Naive thymus-derived CD4-positive, alpha-beta T cell (primary cell): ENCODE results near the gene SAPCD1. TPM values are rescaled to one million over a fixed set of nuclear protein-coding genes. Genes with fewer than 3 reads are reported as not detected.
A peak's percentile ranks its signal among the peaks of the same experiment; 100 is the strongest.

ENCODE experiments used
- ATAC-seq: fragments of 150-1000 bp; cut with Tn5 transposase; 2 replicates; pipeline ENCODE4 v1.10.0; 2021; ENCODE audit warnings: mild to moderate bottlenecking, moderate library complexity
- CTCF ChIA-PET: fragments of 350-600 bp; sonication (Branson Sonifier 250); formaldehyde crosslinking; loops from one replicate; lab custom pipeline; 2021; ENCODE audit warnings: antibody characterized with exemption; lab: Charles Lee
- POLR2A ChIA-PET: fragments of 350-600 bp; sonication (Branson Sonifier 250); formaldehyde crosslinking; loops from one replicate; lab custom pipeline; 2021; ENCODE audit warnings: antibody characterized with exemption, inconsistent platforms; lab: Charles Lee
- DNase-seq, 9 donors: peaks; one replicate each; pipeline versions ENCODE4 v3.0.0 to v3.0.0-alpha.2; 2020 to 2022; ENCODE audit warnings: mixed read lengths in 1 of 9
- H3K27ac ChIP-seq: one replicate; pipeline ENCODE4 v1.7.0; 2013; ENCODE audit warnings: mild to moderate bottlenecking, low read depth, low read length, moderate library complexity
- H3K27me3 ChIP-seq, 2 donors: one replicate each; pipeline ENCODE4 v1.7.0; 2013; ENCODE audit warnings: low read length in 2 of 2, mild to moderate bottlenecking in 2 of 2, moderate library complexity in 2 of 2; ENCODE audit not compliant: control insufficient read depth in 2 of 2, insufficient read depth in 2 of 2
- H3K36me3 ChIP-seq, 3 experiments: 1 replicate in 2 of 3; 2 replicates in 1 of 3; pipeline ENCODE4 v1.7.0; 2013; ENCODE audit warnings: low read length in 3 of 3, mild to moderate bottlenecking in 3 of 3, moderate library complexity in 1 of 3; ENCODE audit not compliant: insufficient read depth in 3 of 3, control insufficient read depth in 2 of 3
- H3K4me1 ChIP-seq, 2 donors: one replicate each; pipeline ENCODE4 v1.7.0; 2013; ENCODE audit warnings: low read length in 2 of 2, mild to moderate bottlenecking in 2 of 2, moderate library complexity in 1 of 2; ENCODE audit not compliant: control insufficient read depth in 2 of 2, insufficient read depth in 2 of 2
- H3K4me3 ChIP-seq: 2 replicates; pipeline ENCODE4 v1.7.0; 2013; ENCODE audit warnings: mild to moderate bottlenecking, low read length
- H3K9me3 ChIP-seq, 3 experiments: 1 replicate in 2 of 3; 2 replicates in 1 of 3; pipeline ENCODE4 v1.7.0; 2013; ENCODE audit warnings: low read length in 3 of 3; ENCODE audit not compliant: control insufficient read depth in 2 of 3
- H3K27ac Mint-ChIP-seq, 9 donors: one replicate each; pipeline ENCODE4 v1.8.0; 2020 to 2022; ENCODE audit warnings: mixed read lengths in 9 of 9, mild to moderate bottlenecking in 8 of 9, moderate library complexity in 5 of 9, inconsistent platforms in 2 of 9
- H3K27me3 Mint-ChIP-seq, 5 donors: one replicate each; pipeline ENCODE4 v1.8.0; 2021 to 2022; ENCODE audit warnings: mixed read lengths in 5 of 5, mild to moderate bottlenecking in 1 of 5
- H3K36me3 Mint-ChIP-seq, 5 donors: one replicate each; pipeline ENCODE4 v1.8.0; 2020 to 2022; ENCODE audit warnings: mixed read lengths in 5 of 5, mild to moderate bottlenecking in 3 of 5, inconsistent platforms in 1 of 5
- H3K4me1 Mint-ChIP-seq, 7 donors: one replicate each; pipeline ENCODE4 v1.8.0; 2020 to 2022; ENCODE audit warnings: mixed read lengths in 7 of 7, mild to moderate bottlenecking in 3 of 7, inconsistent platforms in 1 of 7
- H3K4me3 Mint-ChIP-seq, 10 donors: one replicate each; pipeline ENCODE4 v1.8.0; 2020 to 2022; ENCODE audit warnings: mild to moderate bottlenecking in 10 of 10, mixed read lengths in 10 of 10, moderate library complexity in 6 of 10, inconsistent platforms in 2 of 10
- H3K9me3 Mint-ChIP-seq, 11 donors: one replicate each; pipeline ENCODE4 v1.8.0; 2020 to 2022; ENCODE audit warnings: mixed read lengths in 11 of 11, mild to moderate bottlenecking in 4 of 11, inconsistent platforms in 1 of 11, moderate library complexity in 1 of 11
- intact Hi-C, 2 donors: fragments of 100-400 bp; cut with micrococcal nuclease; formaldehyde crosslinking; loops; one replicate each; pipeline ENCODE4 v1.15.1; 2023
- polyA plus RNA-seq, 2 donors: library from polyadenylated mRNA; unstranded; fragments of 300-500 nt; fragmentation: Illumina TruSeq; gene quantifications; one replicate each; pipeline ENCODE4 v1.2.3, GENCODE V29; 2021
- total RNA-seq, 6 experiments: library from RNA in 5 of 6; stranded (reverse) in 5 of 6; gene quantifications; 1 replicate in 5 of 6; 2 replicates in 1 of 6; pipeline ENCODE4 v1.2.3 and lab custom pipeline; 2021 to 2026

SAPCD1 gene
- total RNA-seq (10 to 100 TPM in 1 of 5 experiments, 1 to 10 TPM in 4; 2.3 to 11.1 (median 3.3) TPM), polyA plus RNA-seq (not detected), total RNA-seq (lab: John Stamatoyannopoulos, UW) (not detected)

DNA sequence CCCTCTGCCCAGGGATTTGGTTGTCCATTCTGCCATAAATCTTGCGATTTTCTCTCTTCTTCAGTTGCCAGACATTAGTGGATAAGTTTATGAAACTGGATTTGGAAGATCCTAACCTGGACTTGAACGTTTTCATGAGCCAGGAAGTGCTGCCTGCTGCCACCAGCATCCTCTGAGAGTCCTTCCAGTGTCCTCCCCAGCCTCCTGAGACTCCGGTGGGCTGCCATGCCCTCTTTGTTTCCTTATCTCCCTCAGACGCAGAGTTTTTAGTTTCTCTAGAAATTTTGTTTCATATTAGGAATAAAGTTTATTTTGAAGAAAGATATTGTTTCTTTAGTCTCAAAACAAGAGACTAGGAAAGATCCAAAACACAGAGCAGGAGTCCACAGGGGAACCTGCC, at the start of gene SAPCD1:
SAPCD1 (plus strand) TSS at position 301 of the 400 bp plus-strand sequence. CDS start 399 bp downstream, outside the sequence.
- POLR2A ChIA-PET, result no interaction called here
- CTCF ChIA-PET, result no interaction called here
- Mint-ChIP-seq H3K27me3 (no peaks in the 10 kb centered on the region), H3K36me3 (peaks cover 0 to 19% (median 11%) of the 10 kb centered on the region in 5 donors), H3K4me1 (peaks cover 0 to 16% (median 5%) of the 10 kb centered on the region in 7 donors), H3K4me3 (no peak within 1 kb of the TSS), H3K9me3 (no peaks in the 10 kb centered on the region), H3K27ac (peak within 1 kb of the TSS in 4 of 9 donors; percentile 11 to 68 (median 30))
- Histone ChIP-seq H3K27ac (no peak within 1 kb of the TSS), H3K4me3 (no peak within 1 kb of the TSS), H3K27me3 (no peaks in the 10 kb centered on the region), H3K36me3 (no peaks in the 10 kb centered on the region), H3K4me1 (no peaks in the 10 kb centered on the region), H3K9me3 (no peaks in the 10 kb centered on the region)
- DNase-seq (no peak), ATAC-seq (no peak)
- intact Hi-C loops, result no loop called here

DNA sequence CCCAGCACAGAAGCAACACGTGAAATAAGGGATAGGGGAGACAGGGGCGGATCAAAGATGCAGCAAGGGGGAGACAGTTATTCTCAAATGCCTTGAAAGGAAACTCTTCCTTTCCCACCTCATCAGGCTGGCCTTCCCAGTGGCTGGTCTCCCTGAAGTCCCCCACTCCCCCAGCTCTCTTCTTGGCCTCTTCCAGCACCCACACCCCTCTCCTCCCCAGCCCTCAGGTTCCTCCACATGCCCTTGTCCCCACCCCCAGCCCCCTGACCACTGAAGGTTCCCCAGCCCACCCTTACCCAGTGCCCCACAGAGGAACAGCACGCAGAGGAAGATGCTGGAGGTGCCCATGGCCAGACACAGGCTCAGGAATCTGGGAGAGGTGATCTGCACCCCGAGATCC, 49.0 kb upstream of the SAPCD1 start:
- no peaks in the 10 kb centered on the region for H3K27me3 ChIP-seq
- no peak overlapping the region for H3K4me3 Mint-ChIP-seq
- H3K4me1 Mint-ChIP-seq, result peaks cover 4 to 34% (median 21%) of the 10 kb centered on the region in 7 donors
- peaks cover 7% of the 10 kb centered on the region in 2 donors for H3K4me1 ChIP-seq
- DNase-seq, result no peak
- H3K27ac ChIP-seq, result no peak overlapping the region
- no peaks in the 10 kb centered on the region for H3K36me3 ChIP-seq
- no peak for ATAC-seq
- H3K9me3 Mint-ChIP-seq, result peaks cover 0 to 3% (median 0%) of the 10 kb centered on the region in 11 donors
- peak overlapping the region in 2 of 9 donors; percentile 2 to 10 for H3K27ac Mint-ChIP-seq
- H3K4me3 ChIP-seq, result no peak overlapping the region
- no peaks in the 10 kb centered on the region for H3K36me3 Mint-ChIP-seq
- intact Hi-C loops, result no loop called here
- POLR2A ChIA-PET, result interaction anchor here (1.5 to 1.8 kb wide), 2 partner anchors 10 kb away, joined by 4 to 6 read pairs; partner anchors contain the start of genes ABHD16A and MPIG6B
- H3K9me3 ChIP-seq, result no peaks in the 10 kb centered on the region
- peaks cover 0 to 17% (median 0%) of the 10 kb centered on the region in 5 donors for H3K27me3 Mint-ChIP-seq
- CTCF ChIA-PET, result interaction anchor here (0.7 kb wide), 1 partner anchor 75 kb away, joined by 3 read pairs; no protein-coding TSS in a partner anchor

DNA sequence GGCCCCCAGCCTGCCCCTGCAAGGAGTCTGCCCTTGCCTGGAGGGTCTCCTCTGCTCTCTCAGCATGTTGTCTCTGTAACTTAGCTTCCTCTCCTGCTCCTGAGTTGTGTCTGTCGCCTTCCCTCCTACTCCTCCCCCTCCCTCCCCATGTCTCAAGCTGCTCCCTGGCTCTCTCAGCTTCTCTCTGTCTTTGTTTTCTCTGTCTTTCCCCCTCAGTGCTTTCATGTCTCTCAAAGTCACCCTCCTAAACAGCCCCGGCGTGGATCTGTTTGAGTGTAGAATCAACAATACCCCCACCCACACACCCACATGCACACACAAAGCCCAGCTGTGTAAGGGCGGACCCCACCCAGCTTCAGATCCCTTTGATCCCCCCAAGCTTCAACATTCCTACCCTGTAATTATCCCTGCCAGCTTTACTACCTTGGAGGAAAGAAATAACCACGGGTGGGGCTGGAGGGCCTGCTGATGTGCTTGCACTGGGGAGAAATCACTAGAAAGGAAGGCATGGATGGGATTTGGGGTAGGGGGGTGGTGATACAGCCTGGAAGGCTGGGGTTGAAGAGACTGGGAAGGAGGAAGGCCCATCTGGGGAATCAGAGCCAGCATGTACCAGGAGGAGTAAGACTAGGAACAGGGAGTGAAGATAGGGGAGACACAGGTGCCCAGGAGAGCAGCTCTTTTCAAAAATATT, 48.3 kb upstream of the SAPCD1 start:
- peak overlapping the region in 6 of 9 donors; percentile 48 to 90 (median 71) for H3K27ac Mint-ChIP-seq
- Histone ChIP-seq H3K27me3 (no peaks in the 10 kb centered on the region), H3K9me3 (no peaks in the 10 kb centered on the region), H3K4me3 (no peak overlapping the region), H3K27ac (no peak overlapping the region), H3K4me1 (peaks cover 7% of the 10 kb centered on the region in 2 donors), H3K36me3 (no peaks in the 10 kb centered on the region)
- no peak for ATAC-seq
- peaks cover 4 to 34% (median 21%) of the 10 kb centered on the region in 7 donors for H3K4me1 Mint-ChIP-seq
- H3K9me3 Mint-ChIP-seq, result peaks cover 0 to 3% (median 0%) of the 10 kb centered on the region in 11 donors
- DNase-seq, result no peak
- POLR2A ChIA-PET, result interaction anchor here (0.9 to 1.8 kb wide), 5 partner anchors 8 to 24 kb away, joined by 3 to 6 read pairs (median 4); partner anchors contain the start of genes ABHD16A and MPIG6B
- H3K4me3 Mint-ChIP-seq, result no peak overlapping the region
- CTCF ChIA-PET, result interaction anchor here (0.7 to 1.0 kb wide), 3 partner anchors 8 to 76 kb away, joined by 3 to 4 read pairs (median 3); partner anchors contain the start of gene LY6G6F
- intact Hi-C loops, result no loop called here
- no peaks in the 10 kb centered on the region for H3K36me3 Mint-ChIP-seq
- H3K27me3 Mint-ChIP-seq, result peaks cover 0 to 17% (median 0%) of the 10 kb centered on the region in 5 donors

DNA sequence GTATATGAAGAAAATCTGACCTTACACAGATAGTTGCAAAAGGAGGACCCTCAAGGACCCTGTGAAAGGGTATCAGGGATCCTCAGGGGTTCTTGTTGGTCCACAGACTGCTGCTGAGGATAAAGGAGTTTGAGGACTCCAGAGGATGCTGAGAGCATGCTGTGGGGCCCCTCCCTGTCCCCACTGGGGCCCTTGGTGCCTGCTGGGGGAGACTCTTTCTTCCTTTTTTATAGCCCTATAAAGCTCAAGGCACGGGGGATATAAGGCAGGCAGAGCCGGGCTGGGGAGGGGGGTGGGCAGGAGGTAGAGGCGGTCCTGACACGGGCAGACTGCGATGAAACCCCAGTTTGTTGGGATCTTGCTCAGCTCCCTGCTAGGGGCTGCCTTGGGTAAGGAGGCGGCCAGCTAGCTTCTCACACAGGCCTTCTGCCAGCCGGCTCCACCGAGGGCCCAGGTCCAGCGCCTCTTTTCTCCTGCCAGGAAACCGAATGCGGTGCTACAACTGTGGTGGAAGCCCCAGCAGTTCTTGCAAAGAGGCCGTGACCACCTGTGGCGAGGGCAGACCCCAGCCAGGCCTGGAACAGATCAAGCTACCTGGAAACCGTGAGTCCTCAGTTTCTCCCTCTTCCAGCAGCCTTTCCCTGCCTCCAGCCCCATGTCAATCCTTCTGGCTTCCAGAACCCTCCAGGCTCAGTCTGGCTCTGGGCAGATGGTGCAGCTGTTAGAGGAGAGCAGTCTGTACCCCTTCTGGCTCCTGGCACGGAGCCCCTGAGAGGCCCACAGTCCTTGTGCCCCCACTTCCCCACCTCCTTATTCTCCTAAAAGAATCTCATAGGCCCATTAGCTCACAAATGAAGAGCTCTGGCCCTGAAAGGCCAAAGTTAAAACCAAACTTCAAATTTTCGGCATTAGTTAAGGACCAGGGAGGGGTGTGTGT, 47.2 kb upstream of the SAPCD1 start, which contains the start of gene LY6G6D:
LY6G6D (plus strand) TSS at position 327 of the 937 bp plus-strand sequence; CDS start at position 335, 8 bp downstream.
- ATAC-seq (no peak), DNase-seq (no peak)
- intact Hi-C loops, result no loop called here
- peaks cover 4 to 34% (median 21%) of the 10 kb centered on the region in 7 donors for H3K4me1 Mint-ChIP-seq
- Histone ChIP-seq H3K27me3 (no peaks in the 10 kb centered on the region), H3K27ac (no peak within 1 kb of the TSS), H3K36me3 (no peaks in the 10 kb centered on the region), H3K4me3 (no peak within 1 kb of the TSS), H3K4me1 (peaks cover 7% of the 10 kb centered on the region in 2 donors), H3K9me3 (no peaks in the 10 kb centered on the region)
- ChIA-PET POLR2A (interaction anchor here (0.6 to 1.8 kb wide), 7 partner anchors 8 to 558 kb away, joined by 3 to 6 read pairs (median 4); partner anchors contain the start of genes ABHD16A and MPIG6B), CTCF (interaction anchor here (0.6 to 1.0 kb wide), 3 partner anchors 9 to 24 kb away, joined by 3 to 4 read pairs (median 4); partner anchors contain the start of gene LY6G6F)
- peaks cover 0 to 21% (median 0%) of the 10 kb centered on the region in 5 donors for H3K27me3 Mint-ChIP-seq
- H3K36me3 Mint-ChIP-seq, result no peaks in the 10 kb centered on the region
- H3K27ac Mint-ChIP-seq, result peak within 1 kb of the TSS in 6 of 9 donors; percentile 48 to 90 (median 71)
- H3K9me3 Mint-ChIP-seq, result peaks cover 0 to 3% (median 0%) of the 10 kb centered on the region in 11 donors
- no peak within 1 kb of the TSS for H3K4me3 Mint-ChIP-seq

DNA sequence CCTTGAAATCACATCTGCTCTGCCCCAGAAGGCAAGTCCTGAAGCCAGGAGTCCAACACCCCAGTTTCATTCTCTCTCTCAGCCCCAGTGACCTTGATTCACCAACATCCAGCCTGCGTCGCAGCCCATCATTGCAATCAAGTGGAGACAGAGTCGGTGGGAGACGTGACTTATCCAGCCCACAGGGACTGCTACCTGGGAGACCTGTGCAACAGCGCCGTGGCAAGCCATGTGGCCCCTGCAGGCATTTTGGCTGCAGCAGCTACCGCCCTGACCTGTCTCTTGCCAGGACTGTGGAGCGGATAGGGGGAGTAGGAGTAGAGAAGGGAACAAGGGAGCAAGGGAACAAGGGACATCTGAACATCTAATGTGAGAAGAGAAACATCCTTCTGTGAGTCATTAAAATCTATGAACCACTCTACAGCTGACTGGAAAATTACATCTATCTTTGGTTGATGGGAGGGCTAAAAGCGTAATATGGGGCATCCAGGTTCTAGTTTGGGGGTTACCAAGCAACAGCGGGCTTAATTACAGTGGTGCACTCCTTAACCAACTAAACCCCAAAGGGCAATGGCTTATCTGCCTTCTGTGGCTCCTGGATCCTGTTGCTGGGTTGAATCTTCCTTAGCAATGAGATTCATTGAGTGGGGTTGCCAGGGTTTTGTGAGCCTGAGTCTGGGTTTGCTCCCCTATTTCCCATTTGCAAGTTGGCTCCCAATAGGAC, 44.8 kb upstream of the SAPCD1 start:
- Mint-ChIP-seq H3K27ac (peak overlapping the region in 2 of 9 donors; percentile 33 to 84), H3K36me3 (no peaks in the 10 kb centered on the region), H3K27me3 (peaks cover 0 to 15% (median 0%) of the 10 kb centered on the region in 5 donors), H3K4me1 (peaks cover 0 to 14% (median under 1%) of the 10 kb centered on the region in 7 donors), H3K9me3 (no peaks in the 10 kb centered on the region), H3K4me3 (no peak overlapping the region)
- no peak overlapping the region for H3K27ac ChIP-seq
- intact Hi-C loops, result no loop called here
- no peak for DNase-seq
- ATAC-seq, result no peak
- no peaks in the 10 kb centered on the region for H3K36me3 ChIP-seq
- H3K9me3 ChIP-seq, result no peaks in the 10 kb centered on the region
- POLR2A ChIA-PET, result no interaction called here
- CTCF ChIA-PET, result no interaction called here
- no peaks in the 10 kb centered on the region for H3K4me1 ChIP-seq
- no peaks in the 10 kb centered on the region for H3K27me3 ChIP-seq
- no peak overlapping the region for H3K4me3 ChIP-seq
